GM23248 (cell line): ENCODE measurements around the gene KCNMA1. TPM values are rescaled to one million over a fixed set of nuclear protein-coding genes. Genes with fewer than 3 reads are reported as not detected.
"Not testable (repeated sequence)": the region's sequence is repeated elsewhere in the genome, so short reads cannot be mapped to it uniquely, and the experiment has no call there.

ENCODE experiments used
- DNase-seq: peaks from one replicate; pipeline ENCODE4 v3.0.0-alpha.2; 2015
- H2AFZ ChIP-seq: fragments of 200-600 bp; sonication (generic); 2 replicates; pipeline ENCODE4 v1.6.1; 2016; ENCODE audit warnings: antibody characterized with exemption
- H3F3A ChIP-seq: fragments of 200-600 bp; sonication (generic); 2 replicates; pipeline ENCODE4 v1.6.1; 2016; ENCODE audit warnings: mild to moderate bottlenecking, antibody characterized with exemption, mixed run types; ENCODE audit not compliant: insufficient read depth
- H3K27ac ChIP-seq: fragments of 200-600 bp; sonication (generic); 2 replicates; pipeline ENCODE4 v1.5.1; 2016; ENCODE audit warnings: mild to moderate bottlenecking
- H3K27me3 ChIP-seq: fragments of 200-600 bp; sonication (generic); replicated peaks from 2 replicates; pipeline ENCODE4 v1.6.1; 2016; ENCODE audit warnings: mild to moderate bottlenecking; ENCODE audit not compliant: insufficient read depth
- H3K36me3 ChIP-seq: fragments of 200-600 bp; sonication (generic); 2 replicates; pipeline ENCODE4 v1.6.1; 2016; ENCODE audit warnings: low read depth, mild to moderate bottlenecking
- H3K4me1 ChIP-seq: fragments of 200-600 bp; sonication (generic); 2 replicates; pipeline ENCODE4 v1.6.1; 2016; ENCODE audit warnings: mild to moderate bottlenecking; ENCODE audit not compliant: insufficient read depth
- H3K4me2 ChIP-seq: fragments of 200-600 bp; sonication (generic); one replicate; pipeline ENCODE4 v1.6.1; 2016; ENCODE audit warnings: mild to moderate bottlenecking; ENCODE audit not compliant: unreplicated experiment
- H3K4me3 ChIP-seq: fragments of 200-600 bp; sonication (generic); 2 replicates; pipeline ENCODE4 v1.5.1; 2016; ENCODE audit warnings: mild to moderate bottlenecking
- H3K79me2 ChIP-seq: fragments of 200-600 bp; sonication (generic); 2 replicates; pipeline ENCODE4 v1.6.1; 2016; ENCODE audit warnings: mild to moderate bottlenecking; ENCODE audit not compliant: insufficient read depth
- H3K9ac ChIP-seq: fragments of 200-600 bp; sonication (generic); 2 replicates; pipeline ENCODE4 v1.6.1; 2016; ENCODE audit warnings: mild to moderate bottlenecking
- H3K9me2 ChIP-seq: fragments of 200-600 bp; sonication (generic); 2 replicates; pipeline ENCODE4 v1.6.1; 2016; ENCODE audit warnings: mixed run types, mild to moderate bottlenecking, moderate library complexity; ENCODE audit not compliant: insufficient read depth
- H3K9me3 ChIP-seq: fragments of 200-600 bp; sonication (generic); one replicate; pipeline ENCODE4 v1.6.1; 2017; ENCODE audit warnings: low read depth
- H4K20me1 ChIP-seq: fragments of 200-600 bp; sonication (generic); 2 replicates; pipeline ENCODE4 v1.6.0; 2016; ENCODE audit not compliant: insufficient read depth
- EZH2 ChIP-seq: fragments of 200-600 bp; sonication (generic); IDR thresholded peaks from 2 replicates; pipeline ENCODE4 v1.6.1; 2018; ENCODE audit warnings: antibody characterized with exemption, mild to moderate bottlenecking; ENCODE audit not compliant: insufficient read depth, poor library complexity, severe bottlenecking
- EZH2phosphoT487 ChIP-seq: fragments of 200-600 bp; sonication (generic); IDR thresholded peaks from 2 replicates; pipeline ENCODE4 v1.6.1; 2018; ENCODE audit warnings: antibody characterized with exemption, moderate library complexity, mild to moderate bottlenecking, low read depth; ENCODE audit not compliant: insufficient read depth
- WGBS, 2 experiments: methylation state at CpG; one replicate each; pipeline ENCODE4 v1.1.6; 2015 to 2017; ENCODE audit warnings: low lambda C conversion rate in 2 of 2, low coverage in 1 of 2; ENCODE audit errors: missing lambda C conversion rate in 2 of 2; 5-methylcytosine and 5-hydroxymethylcytosine counted together
- in situ Hi-C: fragments of 300-500 bp; cut with MboI; formaldehyde crosslinking; loops from 2 replicates; pipeline ENCODE4 v1.15.0; 2020
- polyA plus RNA-seq: library from polyadenylated mRNA; unstranded; fragments of >200 nt; fragmentation: Nextera tagmentation; extraction: Ambion mirVana; gene quantifications from 2 replicates; pipeline ENCODE4 v1.2.1, GENCODE V29; 2016
- total RNA-seq: library from RNA; depleted of rRNA; stranded (reverse); fragments of >200 nt; shearing (Covaris generic); gene quantifications from 2 replicates; pipeline ENCODE4 v1.2.3, GENCODE V29; 2014

KCNMA1 gene
- total and polyA plus RNA-seq, 2 experiments from 2014 or later: 14.2 to 25.1 TPM

DNA sequence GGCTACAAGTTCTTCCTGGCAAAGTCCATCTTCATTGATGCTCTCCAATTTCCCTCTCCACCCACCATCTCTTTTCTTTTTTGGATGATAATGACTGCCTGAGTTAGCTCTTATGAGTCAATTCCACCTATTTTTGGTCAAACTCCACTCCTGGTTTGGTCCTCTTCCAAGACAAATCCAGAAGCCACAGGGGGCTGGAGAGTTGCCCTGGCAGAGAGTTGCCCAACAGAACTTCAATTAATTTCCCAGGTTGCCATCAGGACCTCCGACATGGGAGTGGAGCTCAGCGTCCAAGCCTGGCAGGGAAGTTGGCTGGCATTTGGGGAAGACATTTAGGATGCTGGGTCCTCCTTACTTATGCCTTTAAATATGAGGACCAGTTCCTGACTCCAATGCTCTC, 29.2 kb upstream of the KCNMA1 start:
- H3K4me3 ChIP-seq: no peak overlapping the region
- DNase-seq: peak; percentile 10
- H3K27ac ChIP-seq: no peak overlapping the region
- no peaks in the 10 kb centered on the region for H3K79me2 ChIP-seq
- H2AFZ ChIP-seq: no peak overlapping the region
- in situ Hi-C loops: no loop called here
- peaks cover 6% of the 10 kb centered on the region; the same call in 1 of the 2 replicates for H3K27me3 ChIP-seq
- H3K4me2 ChIP-seq: no peak overlapping the region
- no peaks in the 10 kb centered on the region for H3K9me3 ChIP-seq
- H3K9ac ChIP-seq: no peak overlapping the region
- H3K9me2 ChIP-seq: no peaks in the 10 kb centered on the region
- H3K4me1 ChIP-seq: no peaks in the 10 kb centered on the region; the same call in 1 of the 2 replicates
- no peaks in the 10 kb centered on the region for H4K20me1 ChIP-seq
- no peaks in the 10 kb centered on the region for H3K36me3 ChIP-seq
- no peak for TF ChIP-seq EZH2phosphoT487
- no peak for TF ChIP-seq EZH2
- no peaks in the 10 kb centered on the region for H3F3A ChIP-seq
- WGBS, 2 experiments: 96 to 98% methylated on average over 2 of the region's 2 CpGs

- no peaks in the 10 kb centered on the region for H3K9me2 ChIP-seq
- in situ Hi-C loops: no loop called here
These were observed 27.1 kb upstream of the KCNMA1 start for GRCh38 chr10:77664696-77665095.

GRCh38 chr10:77664008-77664407, 26.4 kb upstream of the KCNMA1 start:
- no peak overlapping the region for H3K9ac ChIP-seq
- in situ Hi-C loops: no loop called here
- no peak for DNase-seq
- H3F3A ChIP-seq: no peaks in the 10 kb centered on the region
- H3K9me3 ChIP-seq: no peaks in the 10 kb centered on the region
- H2AFZ ChIP-seq: no peak overlapping the region
- H3K27me3 ChIP-seq: 0 out of 2 replicates have a peak, but pooled peaks cover 3% of the 10 kb centered on the region
- H3K4me2 ChIP-seq: no peak overlapping the region
- TF ChIP-seq EZH2phosphoT487: no peak
- no peak for TF ChIP-seq EZH2
- no peaks in the 10 kb centered on the region for H3K9me2 ChIP-seq
- no peaks in the 10 kb centered on the region; the same call in 1 of the 2 replicates for H3K4me1 ChIP-seq
- no peak overlapping the region for H3K27ac ChIP-seq
- WGBS, 2 experiments: 81 to 82% methylated on average over 2 of the region's 2 CpGs
- no peak overlapping the region for H3K4me3 ChIP-seq
- H4K20me1 ChIP-seq: no peaks in the 10 kb centered on the region
- H3K36me3 ChIP-seq: no peaks in the 10 kb centered on the region
- H3K79me2 ChIP-seq: no peaks in the 10 kb centered on the region

More at GRCh38 chr10:77664696-77665095, 27.1 kb upstream of the KCNMA1 start:
- Histone ChIP-seq H3K27ac (no peak overlapping the region), H3K4me2 (no peak overlapping the region), H3K36me3 (no peaks in the 10 kb centered on the region), H3K9me3 (no peaks in the 10 kb centered on the region), H3K4me1 (no peaks in the 10 kb centered on the region; the same call in 1 of the 2 replicates), H4K20me1 (no peaks in the 10 kb centered on the region), H3K4me3 (no peak overlapping the region), H2AFZ (no peak overlapping the region), H3K27me3 (peaks cover 3% of the 10 kb centered on the region; the same call in 1 of the 2 replicates), H3K79me2 (no peaks in the 10 kb centered on the region), H3F3A (no peaks in the 10 kb centered on the region), H3K9ac (no peak overlapping the region)
- DNase-seq: no peak
- no peak for TF ChIP-seq EZH2
- no peak for TF ChIP-seq EZH2phosphoT487
- WGBS, 2 experiments: 43 to 48% methylated on average over 3 of the region's 3 CpGs

DNA sequence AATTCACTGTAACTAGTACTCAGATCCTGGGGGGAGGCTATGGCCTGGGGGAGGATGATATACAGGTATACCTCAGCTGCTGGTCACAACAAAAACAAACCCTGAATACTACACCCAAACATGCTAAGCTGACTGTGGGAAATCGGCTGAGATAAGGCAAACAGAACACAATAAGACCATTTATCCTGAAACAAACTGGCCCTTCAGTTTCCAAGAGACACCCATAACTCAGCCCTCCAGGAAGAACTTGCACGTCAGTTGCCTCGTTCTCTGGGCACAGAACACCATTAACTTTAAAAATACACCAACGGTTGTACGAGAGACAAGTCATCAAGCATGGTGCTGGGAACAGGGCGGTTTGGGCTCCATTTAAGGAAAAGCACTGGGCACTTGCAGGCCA, 24.1 kb upstream of the KCNMA1 start:
- H3F3A ChIP-seq: no peaks in the 10 kb centered on the region
- H3K36me3 ChIP-seq: no peaks in the 10 kb centered on the region
- TF ChIP-seq EZH2: no peak
- no peak for TF ChIP-seq EZH2phosphoT487
- H3K79me2 ChIP-seq: no peaks in the 10 kb centered on the region
- DNase-seq: no peak
- no peak overlapping the region for H3K4me2 ChIP-seq
- H3K9ac ChIP-seq: no peak overlapping the region
- in situ Hi-C loops: no loop called here
- no peak overlapping the region for H3K27ac ChIP-seq
- H3K9me2 ChIP-seq: no peaks in the 10 kb centered on the region
- H4K20me1 ChIP-seq: no peaks in the 10 kb centered on the region
- no peak overlapping the region for H3K4me3 ChIP-seq
- no peaks in the 10 kb centered on the region for H3K9me3 ChIP-seq
- no peaks in the 10 kb centered on the region for H3K27me3 ChIP-seq
- no peak overlapping the region for H2AFZ ChIP-seq
- no peaks in the 10 kb centered on the region; the same call in 1 of the 2 replicates for H3K4me1 ChIP-seq
- 65 to 69% methylated on average over 6 of the region's 6 CpGs for WGBS, 2 experiments

GRCh38 chr10:77661100-77661499, 23.5 kb upstream of the KCNMA1 start:
- H2AFZ ChIP-seq: no peak overlapping the region
- no peak overlapping the region for H3K9ac ChIP-seq
- no peaks in the 10 kb centered on the region for H3K9me2 ChIP-seq
- H3F3A ChIP-seq: no peaks in the 10 kb centered on the region
- H3K27me3 ChIP-seq: no peaks in the 10 kb centered on the region
- no peaks in the 10 kb centered on the region for H3K4me1 ChIP-seq
- no peaks in the 10 kb centered on the region for H3K9me3 ChIP-seq
- in situ Hi-C loops: no loop called here
- no peak overlapping the region for H3K4me2 ChIP-seq
- TF ChIP-seq EZH2 (no peak), EZH2phosphoT487 (no peak)
- no peaks in the 10 kb centered on the region for H3K36me3 ChIP-seq
- H3K4me3 ChIP-seq: no peak overlapping the region
- WGBS, 2 experiments: 51 to 55% methylated on average over 3 of the region's 3 CpGs
- H3K79me2 ChIP-seq: no peaks in the 10 kb centered on the region
- no peak overlapping the region for H3K27ac ChIP-seq
- no peak for DNase-seq
- no peaks in the 10 kb centered on the region for H4K20me1 ChIP-seq

GRCh38 chr10:77659046-77659670, 21.6 kb upstream of the KCNMA1 start:
- H3K9me2 ChIP-seq, H3K4me3 ChIP-seq, H4K20me1 ChIP-seq, H3F3A ChIP-seq, H3K27ac ChIP-seq, H3K9ac ChIP-seq, DNase-seq, in situ Hi-C loops, H3K4me2 ChIP-seq, H3K9me3 ChIP-seq, H3K79me2 ChIP-seq, H3K4me1 ChIP-seq, H3K36me3 ChIP-seq, H3K27me3 ChIP-seq: not testable (repeated sequence)
- WGBS, 2 experiments: 95 to 97% methylated on average over 3 of the region's 3 CpGs
- 0 out of 2 replicates have a peak overlapping the region, but pooled peaks have one; percentile 36 for H2AFZ ChIP-seq
